ENCODE measurements around the gene CHRM4.

The CHRM4 gene

DNA sequence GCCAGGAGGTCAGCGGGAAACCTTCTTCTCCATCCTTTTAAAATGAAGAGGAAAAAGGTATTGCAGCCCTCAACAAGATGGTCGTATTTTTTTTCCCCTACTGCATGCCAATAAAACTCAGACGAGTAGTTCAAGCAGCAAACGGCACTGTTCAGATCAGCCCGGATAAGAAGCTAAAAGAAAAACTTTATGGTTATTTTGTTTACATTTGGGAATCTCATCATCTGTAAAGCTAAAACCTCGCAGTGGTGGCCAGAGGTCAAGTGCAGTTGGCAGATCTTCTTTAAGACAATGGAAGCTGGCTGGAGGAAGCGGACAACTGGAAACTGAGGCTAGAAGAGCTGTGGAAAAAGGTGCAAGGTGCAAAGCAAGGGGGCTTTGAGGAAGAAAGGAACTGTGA, 31.0 kb upstream of the CHRM4 start:
- TF ChIP-seq GABPA (IDR thresholded peaks at IDR 0.05; ENCODE audit: low read depth), result no peak
- no peak for TF ChIP-seq POLR2AphosphoS5 (IDR thresholded peaks at IDR 0.05; ENCODE audit: low read depth)
- TF ChIP-seq SPI1 (IDR thresholded peaks at IDR 0.05; ENCODE audit: borderline replicate concordance, low read depth), result no peak
- TF ChIP-seq, protein P1, sequence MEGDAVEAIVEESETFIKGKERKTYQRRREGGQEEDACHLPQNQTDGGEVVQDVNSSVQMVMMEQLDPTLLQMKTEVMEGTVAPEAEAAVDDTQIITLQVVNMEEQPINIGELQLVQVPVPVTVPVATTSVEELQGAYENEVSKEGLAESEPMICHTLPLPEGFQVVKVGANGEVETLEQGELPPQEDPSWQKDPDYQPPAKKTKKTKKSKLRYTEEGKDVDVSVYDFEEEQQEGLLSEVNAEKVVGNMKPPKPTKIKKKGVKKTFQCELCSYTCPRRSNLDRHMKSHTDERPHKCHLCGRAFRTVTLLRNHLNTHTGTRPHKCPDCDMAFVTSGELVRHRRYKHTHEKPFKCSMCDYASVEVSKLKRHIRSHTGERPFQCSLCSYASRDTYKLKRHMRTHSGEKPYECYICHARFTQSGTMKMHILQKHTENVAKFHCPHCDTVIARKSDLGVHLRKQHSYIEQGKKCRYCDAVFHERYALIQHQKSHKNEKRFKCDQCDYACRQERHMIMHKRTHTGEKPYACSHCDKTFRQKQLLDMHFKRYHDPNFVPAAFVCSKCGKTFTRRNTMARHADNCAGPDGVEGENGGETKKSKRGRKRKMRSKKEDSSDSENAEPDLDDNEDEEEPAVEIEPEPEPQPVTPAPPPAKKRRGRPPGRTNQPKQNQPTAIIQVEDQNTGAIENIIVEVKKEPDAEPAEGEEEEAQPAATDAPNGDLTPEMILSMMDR (IDR thresholded peaks at IDR 0.05; ENCODE audit: insufficient read depth, low read length), result no peak
- TF ChIP-seq, protein P2, sequence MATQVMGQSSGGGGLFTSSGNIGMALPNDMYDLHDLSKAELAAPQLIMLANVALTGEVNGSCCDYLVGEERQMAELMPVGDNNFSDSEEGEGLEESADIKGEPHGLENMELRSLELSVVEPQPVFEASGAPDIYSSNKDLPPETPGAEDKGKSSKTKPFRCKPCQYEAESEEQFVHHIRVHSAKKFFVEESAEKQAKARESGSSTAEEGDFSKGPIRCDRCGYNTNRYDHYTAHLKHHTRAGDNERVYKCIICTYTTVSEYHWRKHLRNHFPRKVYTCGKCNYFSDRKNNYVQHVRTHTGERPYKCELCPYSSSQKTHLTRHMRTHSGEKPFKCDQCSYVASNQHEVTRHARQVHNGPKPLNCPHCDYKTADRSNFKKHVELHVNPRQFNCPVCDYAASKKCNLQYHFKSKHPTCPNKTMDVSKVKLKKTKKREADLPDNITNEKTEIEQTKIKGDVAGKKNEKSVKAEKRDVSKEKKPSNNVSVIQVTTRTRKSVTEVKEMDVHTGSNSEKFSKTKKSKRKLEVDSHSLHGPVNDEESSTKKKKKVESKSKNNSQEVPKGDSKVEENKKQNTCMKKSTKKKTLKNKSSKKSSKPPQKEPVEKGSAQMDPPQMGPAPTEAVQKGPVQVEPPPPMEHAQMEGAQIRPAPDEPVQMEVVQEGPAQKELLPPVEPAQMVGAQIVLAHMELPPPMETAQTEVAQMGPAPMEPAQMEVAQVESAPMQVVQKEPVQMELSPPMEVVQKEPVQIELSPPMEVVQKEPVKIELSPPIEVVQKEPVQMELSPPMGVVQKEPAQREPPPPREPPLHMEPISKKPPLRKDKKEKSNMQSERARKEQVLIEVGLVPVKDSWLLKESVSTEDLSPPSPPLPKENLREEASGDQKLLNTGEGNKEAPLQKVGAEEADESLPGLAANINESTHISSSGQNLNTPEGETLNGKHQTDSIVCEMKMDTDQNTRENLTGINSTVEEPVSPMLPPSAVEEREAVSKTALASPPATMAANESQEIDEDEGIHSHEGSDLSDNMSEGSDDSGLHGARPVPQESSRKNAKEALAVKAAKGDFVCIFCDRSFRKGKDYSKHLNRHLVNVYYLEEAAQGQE (IDR thresholded peaks at IDR 0.05; ENCODE audit: insufficient replicate concordance, low read depth), result no peak
- no peaks in the 10 kb centered on the region for H3K27me3 ChIP-seq (ENCODE audit: insufficient read depth, poor library complexity, severe bottlenecking)
- H3K27ac ChIP-seq (replicated peaks), result no peak overlapping the region
- DNase-seq (ENCODE audit: low read depth in 1 of 2, low spot score in 1 of 2), result no peak
- H3K4me3 ChIP-seq (replicated peaks; ENCODE audit: insufficient read depth, low read length), result no peak overlapping the region

- Histone ChIP-seq H3K27me3 (ENCODE audit: insufficient read depth, poor library complexity, severe bottlenecking) (no peaks in the 10 kb centered on the region), H3K4me3 (replicated peaks; ENCODE audit: insufficient read depth, low read length) (no peak overlapping the region), H3K27ac (replicated peaks) (no peak overlapping the region)
- TF ChIP-seq, protein P2 (IDR thresholded peaks at IDR 0.05; ENCODE audit: insufficient replicate concordance, low read depth), result no peak
- TF ChIP-seq, protein P1 (IDR thresholded peaks at IDR 0.05; ENCODE audit: insufficient read depth, low read length), result no peak
- TF ChIP-seq GABPA (IDR thresholded peaks at IDR 0.05; ENCODE audit: low read depth), result no peak
- TF ChIP-seq POLR2AphosphoS5 (IDR thresholded peaks at IDR 0.05; ENCODE audit: low read depth), result no peak
- no peak for TF ChIP-seq SPI1 (IDR thresholded peaks at IDR 0.05; ENCODE audit: borderline replicate concordance, low read depth)
- DNase-seq (ENCODE audit: low read depth in 1 of 2, low spot score in 1 of 2), result no peak
Observed at GRCh38 chr11:46421257-46421880, 29.8 kb upstream of the CHRM4 start.

- TF ChIP-seq POLR2AphosphoS5 (IDR thresholded peaks at IDR 0.05; ENCODE audit: low read depth) (no peak), GABPA (IDR thresholded peaks at IDR 0.05; ENCODE audit: low read depth) (no peak), SPI1 (IDR thresholded peaks at IDR 0.05; ENCODE audit: borderline replicate concordance, low read depth) (no peak)
- TF ChIP-seq, protein P1 (IDR thresholded peaks at IDR 0.05; ENCODE audit: insufficient read depth, low read length), result no peak
- TF ChIP-seq, protein P2 (IDR thresholded peaks at IDR 0.05; ENCODE audit: insufficient replicate concordance, low read depth), result no peak
- H3K27ac ChIP-seq (replicated peaks), result no peak overlapping the region
- DNase-seq (ENCODE audit: low read depth in 1 of 2, low spot score in 1 of 2), result no peak
- no peaks in the 10 kb centered on the region for H3K27me3 ChIP-seq (ENCODE audit: insufficient read depth, poor library complexity, severe bottlenecking)
- H3K4me3 ChIP-seq (replicated peaks; ENCODE audit: insufficient read depth, low read length), result no peak overlapping the region
Observed at GRCh38 chr11:46420513-46420912, 28.9 kb upstream of the CHRM4 start.
